ENCODE data around the gene CNBP.

DNA sequence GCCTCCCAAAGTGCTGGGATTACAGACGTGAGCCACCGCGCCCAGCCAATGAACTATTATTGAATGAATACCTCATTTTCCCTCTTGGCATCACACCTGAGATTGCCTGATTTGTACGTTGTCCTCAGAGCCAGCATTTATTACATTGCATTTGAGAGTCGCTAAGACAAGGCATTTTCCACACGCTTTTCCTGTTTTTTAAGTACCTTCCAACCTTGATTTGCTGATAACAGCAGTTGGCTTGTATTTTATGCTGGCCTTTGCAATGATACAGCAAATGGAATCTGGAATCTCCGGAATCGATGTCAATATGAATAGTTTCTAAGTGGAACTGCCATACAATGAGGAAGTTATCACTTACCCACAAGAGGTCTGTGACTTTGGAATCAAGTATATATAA lies 15.7 kb upstream of the CNBP start:
- TF ChIP-seq POLR2A (IDR thresholded peaks at IDR 0.05), result no peak
- TF ChIP-seq CTCF (IDR thresholded peaks at IDR 0.05), result no peak
- TF ChIP-seq EP300 (IDR thresholded peaks at IDR 0.05), result no peak
